Astrocyte of the spinal cord (primary cell): ENCODE measurements around the gene DIAPH2.

Experiments
- DNase-seq: peaks from one replicate; pipeline ENCODE4 v3.0.0; 2011; ENCODE audit warnings: low read depth, low spot score
- H3K4me3 ChIP-seq: 2 replicates; pipeline ENCODE4 v1.5.1; 2011; ENCODE audit warnings: low read depth, mild to moderate bottlenecking, low read length, moderate library complexity
- CTCF ChIP-seq: IDR thresholded peaks from 2 replicates; pipeline ENCODE4 v1.5.1; 2012; ENCODE audit warnings: low read depth, mild to moderate bottlenecking, low read length, inconsistent platforms
- in situ Hi-C: cut with HindIII; loops from 2 replicates; pipeline ENCODE4 v1.10.0; 2017; ENCODE audit warnings: low sequenced_read_pairs

Gene DIAPH2

GRCh38 chrX:97602465-97603258 lies 918.0 kb downstream of the DIAPH2 start:
- no peak for TF ChIP-seq CTCF
- DNase-seq, result no peak
- H3K4me3 ChIP-seq, result no peak overlapping the region
- in situ Hi-C loops, result no loop called here

- no peak overlapping the region for H3K4me3 ChIP-seq
- no peak for TF ChIP-seq CTCF
- DNase-seq, result no peak
- in situ Hi-C loops, result no loop called here
These were observed 920.6 kb downstream of the DIAPH2 start for GRCh38 chrX:97605271-97605670.

- no peak for TF ChIP-seq CTCF
- in situ Hi-C loops, result no loop called here
- DNase-seq, result no peak
- H3K4me3 ChIP-seq, result no peak overlapping the region
These were observed 924.7 kb downstream of the DIAPH2 start for GRCh38 chrX:97609357-97609756.

- in situ Hi-C loops, result no loop called here
- no peak for TF ChIP-seq CTCF
- no peak for DNase-seq
- H3K4me3 ChIP-seq, result no peak overlapping the region
These were observed 925.3 kb downstream of the DIAPH2 start for GRCh38 chrX:97609938-97610337.

GRCh38 chrX:97616883-97617530 lies 932.4 kb downstream of the DIAPH2 start:
- no peak for TF ChIP-seq CTCF
- in situ Hi-C loops, result no loop called here
- DNase-seq, result peak; percentile 62
- H3K4me3 ChIP-seq, result no peak overlapping the region

GRCh38 chrX:97619499-97619898 lies 934.9 kb downstream of the DIAPH2 start:
- no peak for DNase-seq
- no peak for TF ChIP-seq CTCF
- in situ Hi-C loops, result no loop called here
- no peak overlapping the region for H3K4me3 ChIP-seq
